ENCODE results near the gene SCAF1. TPM values are rescaled to one million over a fixed set of nuclear protein-coding genes. Genes with fewer than 3 reads are reported as not detected.

SCAF1 gene
- total RNA-seq, 4 donors from 2014 or later = 17.5 to 38.4 (median 25.8) TPM

GRCh38 chr19:49667473-49667872 is 25.5 kb downstream of the SCAF1 start:
- intact Hi-C loops (cut with DNase I) = no loop called here
- no peak for DNase-seq
- WGBS, 2 donors = 89 to 97% methylated on average over 2 of the region's 2 CpGs
- no peak overlapping the region for H3K27ac ChIP-seq
- no peak overlapping the region for H3K4me3 ChIP-seq (replicated peaks in 1 of 3)
- TF ChIP-seq CTCF (IDR thresholded peaks at IDR 0.05) (no peak), POLR2A (IDR thresholded peaks at IDR 0.05) (no peak)
- peaks cover 3 to 4% of the 10 kb centered on the region in 2 donors for H3K36me3 ChIP-seq
- H3K27me3 ChIP-seq = no peaks in the 10 kb centered on the region
- H3K4me1 ChIP-seq = peaks cover 20 to 26% of the 10 kb centered on the region in 2 donors
- H3K9me3 ChIP-seq = no peaks in the 10 kb centered on the region

- no peak for DNase-seq
- WGBS, 2 donors = 86 to 90% methylated on average over 3 of the region's 3 CpGs
- no peaks in the 10 kb centered on the region for H3K27me3 ChIP-seq
Measured at GRCh38 chr19:49669516-49669915, 27.5 kb downstream of the SCAF1 start.

GRCh38 chr19:49672131-49672919 is 30.3 kb downstream of the SCAF1 start:
- peak overlapping the region; percentile 57 to 83 (median 63) for H3K27ac ChIP-seq
- DNase-seq = peak; percentile 96 to 97
- H3K36me3 ChIP-seq = no peaks in the 10 kb centered on the region
- H3K4me1 ChIP-seq = peaks cover 12 to 21% of the 10 kb centered on the region in 2 donors
- no peak overlapping the region for H3K4me3 ChIP-seq (replicated peaks in 1 of 3)
- intact Hi-C loops (cut with DNase I) = no loop called here
- WGBS, 2 donors = 19 to 26% methylated on average over 28 of the region's 28 CpGs
- TF ChIP-seq CTCF (IDR thresholded peaks at IDR 0.05) (peak; percentile 70 to 88 (median 76)), POLR2A (IDR thresholded peaks at IDR 0.05) (peak in 1 of 2 donors; percentile 44)
- no peaks in the 10 kb centered on the region for H3K27me3 ChIP-seq
- H3K9me3 ChIP-seq = no peaks in the 10 kb centered on the region

More at GRCh38 chr19:49669516-49669915, 27.5 kb downstream of the SCAF1 start:
- TF ChIP-seq CTCF (IDR thresholded peaks at IDR 0.05) (no peak), POLR2A (IDR thresholded peaks at IDR 0.05) (no peak)
- Histone ChIP-seq H3K4me3 (replicated peaks in 1 of 3) (no peak overlapping the region), H3K36me3 (no peaks in the 10 kb centered on the region), H3K9me3 (no peaks in the 10 kb centered on the region), H3K4me1 (peaks cover 20% of the 10 kb centered on the region in 2 donors), H3K27ac (no peak overlapping the region)
- intact Hi-C loops (cut with DNase I) = no loop called here

- intact Hi-C loops (cut with DNase I) = no loop called here
- DNase-seq = peak; percentile 85 to 89
- WGBS, 2 donors = 2 to 4% methylated on average over 27 of the region's 27 CpGs
- no peaks in the 10 kb centered on the region for H3K9me3 ChIP-seq
- H3K27ac ChIP-seq = peak overlapping the region; percentile 86 to 97 (median 90)
- peak overlapping the region in 1 of 3 donors; percentile 16 for H3K4me3 ChIP-seq (replicated peaks in 1 of 3)
- no peaks in the 10 kb centered on the region for H3K27me3 ChIP-seq
- H3K4me1 ChIP-seq = peaks cover 22 to 44% of the 10 kb centered on the region in 2 donors
- peaks cover 0 to under 1% of the 10 kb centered on the region in 2 donors for H3K36me3 ChIP-seq
- TF ChIP-seq CTCF (IDR thresholded peaks at IDR 0.05) = no peak
- peak in 1 of 2 donors; percentile 20 for TF ChIP-seq POLR2A (IDR thresholded peaks at IDR 0.05)
Measured at GRCh38 chr19:49676136-49676783, 34.3 kb downstream of the SCAF1 start.
